Gastrocnemius medialis (tissue), 4 donors: ENCODE results near the gene IL21R. TPM values are rescaled to one million over a fixed set of nuclear protein-coding genes. Genes with fewer than 3 reads are reported as not detected.

Experiments used
- ATAC-seq, 2 donors: fragments of 150-250 bp; one replicate each; pipeline ENCODE4 v1.9.1; 2016
- DNase-seq, 2 donors: peaks; one replicate each; pipeline ENCODE4 v3.0.0-alpha.2; 2019
- H3K27ac ChIP-seq, 4 donors: fragments of 200-600 bp; sonication (generic); 1 replicate in 1 of 4; 2 replicates in 3 of 4; pipeline ENCODE4 v1.5.1; 2016 to 2018; ENCODE audit warnings: mild to moderate bottlenecking in 2 of 4, moderate library complexity in 1 of 4
- H3K27me3 ChIP-seq, 3 donors: fragments of 200-600 bp; sonication (generic) in 2 of 3; 1 replicate in 1 of 3; 2 replicates in 2 of 3; pipeline versions ENCODE4 v1.5.1 to v1.6.0; 2016 to 2019; ENCODE audit warnings: mild to moderate bottlenecking in 1 of 3, moderate library complexity in 1 of 3
- H3K36me3 ChIP-seq, 2 donors: fragments of 200-600 bp; sonication (generic) in 1 of 2; one replicate each; pipeline ENCODE4 v1.5.1; 2017 to 2018
- H3K4me1 ChIP-seq, 2 donors: fragments of 200-600 bp; sonication (generic) in 1 of 2; one replicate each; pipeline ENCODE4 v1.5.1; 2016 to 2017; ENCODE audit warnings: mild to moderate bottlenecking in 2 of 2
- H3K4me3 ChIP-seq, 4 donors: fragments of 200-600 bp; sonication (generic) in 3 of 4; 1 replicate in 1 of 4; 2 replicates in 3 of 4; pipeline ENCODE4 v1.5.1; 2016 to 2019; ENCODE audit warnings: mild to moderate bottlenecking in 2 of 4
- H3K9me3 ChIP-seq, 3 donors: fragments of 200-600 bp; sonication (generic) in 2 of 3; 1 replicate in 1 of 3; 2 replicates in 2 of 3; pipeline ENCODE4 v1.5.1; 2016 to 2019
- POLR2A ChIP-seq, 2 donors: fragments of 450-650 bp; IDR thresholded peaks; one replicate each; pipeline ENCODE4 v1.6.1; 2017; ENCODE audit warnings: antibody characterized with exemption in 2 of 2, mild to moderate bottlenecking in 2 of 2, moderate library complexity in 2 of 2
- in situ Hi-C, 4 donors: fragments of 200-750 bp; cut with MboI; loops; one replicate each; pipeline versions ENCODE4 v1.15.0 to v1.8.0; 2017; ENCODE audit warnings: low sequenced_read_pairs in 4 of 4
- intact Hi-C: fragments of 100-400 bp; cut with DNase I; formaldehyde crosslinking; loops from one replicate; pipeline ENCODE4 v1.15.1; 2023; ENCODE audit warnings: low total_unique reads
- total RNA-seq, 4 donors: library from RNA; depleted of rRNA; stranded (reverse); fragments of >200 nt; gene quantifications; one replicate each; pipeline versions ENCODE4 v1.1.0 to v1.2.3, GENCODE V29; 2016
- TF ChIP-seq, protein P1 (sequence below), 5 experiments: fragments of 450-650 bp in 3 of 5; fragments of 200-600 bp in 2 of 5; sonication (generic) in 2 of 5; IDR thresholded peaks in 4 of 5; conservative IDR thresholded peaks in 1 of 5; 1 replicate in 4 of 5; 2 replicates in 1 of 5; pipeline ENCODE4 v1.5.1; 2016 to 2019; ENCODE audit warnings: antibody characterized with exemption in 5 of 5, mild to moderate bottlenecking in 3 of 5, moderate library complexity in 3 of 5

IL21R gene
- total RNA-seq, 4 donors from 2014 or later: 0.15 TPM; not detected in 3

DNA sequence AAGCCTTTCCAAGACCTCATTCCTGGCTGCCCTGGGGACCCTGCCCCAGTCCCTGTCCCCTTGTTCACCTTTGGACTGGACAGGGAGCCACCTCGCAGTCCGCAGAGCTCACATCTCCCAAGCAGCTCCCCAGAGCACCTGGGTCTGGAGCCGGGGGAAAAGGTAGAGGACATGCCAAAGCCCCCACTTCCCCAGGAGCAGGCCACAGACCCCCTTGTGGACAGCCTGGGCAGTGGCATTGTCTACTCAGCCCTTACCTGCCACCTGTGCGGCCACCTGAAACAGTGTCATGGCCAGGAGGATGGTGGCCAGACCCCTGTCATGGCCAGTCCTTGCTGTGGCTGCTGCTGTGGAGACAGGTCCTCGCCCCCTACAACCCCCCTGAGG is 38.7 kb upstream of the IL21R start:
- Histone ChIP-seq H3K27me3 (no peaks in the 10 kb centered on the region), H3K9me3 (no peaks in the 10 kb centered on the region), H3K27ac (no peak overlapping the region), H3K36me3 (peaks cover 0 to 9% of the 10 kb centered on the region in 2 donors), H3K4me3 (no peak overlapping the region), H3K4me1 (peaks cover 0 to 7% of the 10 kb centered on the region in 2 donors)
- DNase-seq (no peak), ATAC-seq (no peak)
- TF ChIP-seq, protein P1, sequence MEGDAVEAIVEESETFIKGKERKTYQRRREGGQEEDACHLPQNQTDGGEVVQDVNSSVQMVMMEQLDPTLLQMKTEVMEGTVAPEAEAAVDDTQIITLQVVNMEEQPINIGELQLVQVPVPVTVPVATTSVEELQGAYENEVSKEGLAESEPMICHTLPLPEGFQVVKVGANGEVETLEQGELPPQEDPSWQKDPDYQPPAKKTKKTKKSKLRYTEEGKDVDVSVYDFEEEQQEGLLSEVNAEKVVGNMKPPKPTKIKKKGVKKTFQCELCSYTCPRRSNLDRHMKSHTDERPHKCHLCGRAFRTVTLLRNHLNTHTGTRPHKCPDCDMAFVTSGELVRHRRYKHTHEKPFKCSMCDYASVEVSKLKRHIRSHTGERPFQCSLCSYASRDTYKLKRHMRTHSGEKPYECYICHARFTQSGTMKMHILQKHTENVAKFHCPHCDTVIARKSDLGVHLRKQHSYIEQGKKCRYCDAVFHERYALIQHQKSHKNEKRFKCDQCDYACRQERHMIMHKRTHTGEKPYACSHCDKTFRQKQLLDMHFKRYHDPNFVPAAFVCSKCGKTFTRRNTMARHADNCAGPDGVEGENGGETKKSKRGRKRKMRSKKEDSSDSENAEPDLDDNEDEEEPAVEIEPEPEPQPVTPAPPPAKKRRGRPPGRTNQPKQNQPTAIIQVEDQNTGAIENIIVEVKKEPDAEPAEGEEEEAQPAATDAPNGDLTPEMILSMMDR (IDR thresholded peaks at IDR 0.05 in 4 of 5, conservative IDR thresholded peaks at IDR 0.05 in 1 of 5): no peak
- TF ChIP-seq POLR2A (IDR thresholded peaks at IDR 0.05): no peak
- in situ Hi-C loops (loop anchor here in 2 of 4 donors (5.0 to 25.0 kb wide), 3 partner anchors 126 to 186 kb away; no protein-coding TSS in a partner anchor), intact Hi-C loops (no loop called here)

DNA sequence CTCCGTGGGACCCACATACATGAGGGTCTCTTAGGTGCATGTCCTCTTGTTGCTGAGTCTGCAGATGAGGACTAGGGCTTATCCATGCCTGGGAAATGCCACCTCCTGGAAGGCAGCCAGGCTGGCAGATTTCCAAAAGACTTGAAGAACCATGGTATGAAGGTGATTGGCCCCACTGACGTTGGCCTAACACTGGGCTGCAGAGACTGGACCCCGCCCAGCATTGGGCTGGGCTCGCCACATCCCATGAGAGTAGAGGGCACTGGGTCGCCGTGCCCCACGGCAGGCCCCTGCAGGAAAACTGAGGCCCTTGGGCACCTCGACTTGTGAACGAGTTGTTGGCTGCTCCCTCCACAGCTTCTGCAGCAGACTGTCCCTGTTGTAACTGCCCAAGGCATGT is 38.2 kb upstream of the IL21R start:
- H3K4me1 ChIP-seq: peaks cover 0 to 7% of the 10 kb centered on the region in 2 donors
- peaks cover 0 to 4% of the 10 kb centered on the region in 2 donors for H3K36me3 ChIP-seq
- no peak overlapping the region for H3K4me3 ChIP-seq
- no peaks in the 10 kb centered on the region for H3K27me3 ChIP-seq
- no peaks in the 10 kb centered on the region for H3K9me3 ChIP-seq
- intact Hi-C loops (no loop called here), in situ Hi-C loops (loop anchor here in 2 of 4 donors (5.0 to 25.0 kb wide), 3 partner anchors 126 to 186 kb away; no protein-coding TSS in a partner anchor)
- ATAC-seq (no peak), DNase-seq (no peak)
- TF ChIP-seq POLR2A (IDR thresholded peaks at IDR 0.05): no peak
- TF ChIP-seq, protein P1 (IDR thresholded peaks at IDR 0.05 in 4 of 5, conservative IDR thresholded peaks at IDR 0.05 in 1 of 5): no peak
- no peak overlapping the region for H3K27ac ChIP-seq

DNA sequence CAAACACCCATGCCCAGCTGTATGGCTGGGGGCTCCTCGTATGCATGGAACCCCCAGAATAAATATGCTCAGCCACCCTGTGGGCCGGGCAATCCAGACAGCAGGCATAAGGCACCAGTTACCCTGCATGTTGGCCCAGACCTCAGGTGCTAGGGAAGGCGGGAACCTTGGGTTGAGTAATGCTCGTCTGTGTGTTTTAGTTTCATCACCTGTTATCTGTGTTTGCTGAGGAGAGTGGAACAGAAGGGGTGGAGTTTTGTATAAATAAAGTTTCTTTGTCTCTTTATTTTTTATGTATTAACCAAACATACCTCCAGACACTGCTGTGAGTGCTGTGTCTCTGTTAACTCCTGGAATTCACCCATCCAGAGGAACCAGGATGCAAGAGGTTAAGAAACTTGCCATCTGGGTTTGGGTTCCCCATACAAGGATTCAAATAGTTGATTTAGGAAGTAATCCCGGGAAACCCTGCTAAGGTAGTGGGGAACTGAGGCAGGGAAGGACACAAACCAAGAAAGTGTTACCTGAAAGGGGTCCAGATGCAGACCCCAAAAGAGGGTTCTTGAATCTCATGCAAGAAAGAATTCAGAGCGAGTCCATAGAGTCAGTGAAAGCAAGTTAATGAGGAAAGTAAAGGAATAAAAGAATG is 37.4 kb upstream of the IL21R start:
- TF ChIP-seq POLR2A (IDR thresholded peaks at IDR 0.05): no peak
- TF ChIP-seq, protein P1 (IDR thresholded peaks at IDR 0.05 in 4 of 5, conservative IDR thresholded peaks at IDR 0.05 in 1 of 5): no peak
- intact Hi-C loops (no loop called here), in situ Hi-C loops (loop anchor here in 2 of 4 donors (5.0 to 25.0 kb wide), 3 partner anchors 127 to 187 kb away; no protein-coding TSS in a partner anchor)
- ATAC-seq: no peak
- Histone ChIP-seq H3K27ac (no peak overlapping the region), H3K4me1 (peaks cover 0 to 7% of the 10 kb centered on the region in 2 donors), H3K9me3 (no peaks in the 10 kb centered on the region), H3K4me3 (no peak overlapping the region), H3K27me3 (no peaks in the 10 kb centered on the region), H3K36me3 (no peaks in the 10 kb centered on the region)
- no peak for DNase-seq

DNA sequence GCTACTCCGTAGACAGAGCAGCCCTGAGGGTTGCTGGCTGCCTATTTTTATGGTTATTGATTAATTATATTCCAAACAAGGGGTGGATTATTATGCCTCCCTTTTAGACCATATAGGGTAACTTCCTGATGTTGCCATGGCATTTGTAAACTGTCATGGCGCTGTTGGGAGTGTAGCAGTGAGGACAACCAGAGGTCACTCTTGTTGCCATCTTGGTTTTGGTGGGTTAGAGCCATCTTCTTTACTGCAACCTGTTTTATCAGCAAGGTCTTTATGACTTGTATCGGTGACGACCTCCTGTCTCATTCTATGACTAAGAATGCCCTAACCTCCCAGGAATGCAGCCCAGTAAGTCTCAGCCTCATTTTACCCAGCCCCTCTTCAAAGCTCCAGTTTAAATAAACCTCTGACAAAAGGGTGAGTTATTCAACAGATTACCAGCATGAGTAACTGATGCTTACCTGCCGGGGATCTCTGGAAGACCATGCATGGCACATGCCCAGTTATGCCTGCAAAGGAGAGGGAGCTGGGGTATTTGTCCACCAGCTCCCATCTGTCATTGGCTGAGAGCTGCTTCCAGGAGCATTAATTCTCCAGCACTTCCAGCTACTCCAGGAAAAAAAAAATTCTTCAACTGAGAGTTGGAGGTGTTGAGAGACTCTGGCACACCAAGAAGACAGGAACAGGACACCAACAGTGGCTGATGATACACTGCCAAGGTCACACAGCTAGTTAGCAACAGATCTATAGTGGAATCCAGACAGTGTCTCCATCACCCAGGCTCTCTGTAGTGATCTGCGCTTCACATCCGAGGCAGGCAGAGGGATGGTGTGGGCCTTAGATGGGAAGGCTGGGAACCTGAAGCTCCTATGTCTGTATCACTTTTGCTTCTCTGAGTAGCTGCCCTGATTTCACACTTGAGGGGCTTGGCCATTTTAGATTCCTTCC is 36.6 kb upstream of the IL21R start:
- Histone ChIP-seq H3K27ac (no peak overlapping the region), H3K9me3 (no peaks in the 10 kb centered on the region), H3K27me3 (no peaks in the 10 kb centered on the region), H3K36me3 (no peaks in the 10 kb centered on the region), H3K4me1 (peaks cover 0 to 7% of the 10 kb centered on the region in 2 donors), H3K4me3 (no peak overlapping the region)
- TF ChIP-seq POLR2A (IDR thresholded peaks at IDR 0.05): no peak
- DNase-seq (no peak), ATAC-seq (no peak)
- in situ Hi-C loops: loop anchor here in 1 of 4 donors (25.0 kb wide), 1 partner anchor 128 kb away; no protein-coding TSS in a partner anchor
- intact Hi-C loops: no loop called here
